PFSK-1 (cell line): ENCODE results near the gene CCSER1. TPM values are rescaled to one million over a fixed set of nuclear protein-coding genes. Genes with fewer than 3 reads are reported as not detected.

ENCODE experiments used
- FOXP2 ChIP-seq: optimal IDR thresholded peaks from 2 replicates; pipeline ENCODE3; 2011; ENCODE audit warnings: borderline replicate concordance, control low read depth, inconsistent platforms; ENCODE audit not compliant: insufficient read depth; ENCODE audit errors: extremely low read length, extremely low read depth
- POLR2AphosphoS5 ChIP-seq: IDR thresholded peaks from 2 replicates; pipeline ENCODE4 v1.6.1; 2012; ENCODE audit warnings: low read depth, mild to moderate bottlenecking, control low read depth, low read length, moderate library complexity
- SIN3A ChIP-seq: IDR thresholded peaks from 2 replicates; pipeline ENCODE4 v1.6.1; 2012; ENCODE audit warnings: mild to moderate bottlenecking, low read length, moderate library complexity, borderline replicate concordance; ENCODE audit not compliant: insufficient read depth
- TAF1 ChIP-seq: IDR thresholded peaks from 2 replicates; pipeline ENCODE4 v1.6.1; 2012; ENCODE audit warnings: low read length, control low read depth, borderline replicate concordance; ENCODE audit not compliant: insufficient read depth
- polyA plus RNA-seq: library from polyadenylated mRNA; unstranded; fragments of >200 nt; gene quantifications from one replicate; pipeline ENCODE4 v1.2.1, GENCODE V29; 2012; ENCODE audit warnings: low read depth, missing spikeins; ENCODE audit not compliant: insufficient read length
- TF ChIP-seq, protein P1 (sequence below), 2 experiments: IDR thresholded peaks; 2 replicates each; pipeline versions ENCODE4 v1.6.1 to v1.8.0; 2011 to 2012; ENCODE audit warnings: low read depth in 2 of 2, low read length in 2 of 2, control low read depth in 1 of 2, inconsistent platforms in 1 of 2, mild to moderate bottlenecking in 1 of 2, moderate library complexity in 1 of 2; ENCODE audit not compliant: insufficient read depth in 1 of 2

CCSER1 gene
- 4.1 TPM for polyA plus RNA-seq

DNA sequence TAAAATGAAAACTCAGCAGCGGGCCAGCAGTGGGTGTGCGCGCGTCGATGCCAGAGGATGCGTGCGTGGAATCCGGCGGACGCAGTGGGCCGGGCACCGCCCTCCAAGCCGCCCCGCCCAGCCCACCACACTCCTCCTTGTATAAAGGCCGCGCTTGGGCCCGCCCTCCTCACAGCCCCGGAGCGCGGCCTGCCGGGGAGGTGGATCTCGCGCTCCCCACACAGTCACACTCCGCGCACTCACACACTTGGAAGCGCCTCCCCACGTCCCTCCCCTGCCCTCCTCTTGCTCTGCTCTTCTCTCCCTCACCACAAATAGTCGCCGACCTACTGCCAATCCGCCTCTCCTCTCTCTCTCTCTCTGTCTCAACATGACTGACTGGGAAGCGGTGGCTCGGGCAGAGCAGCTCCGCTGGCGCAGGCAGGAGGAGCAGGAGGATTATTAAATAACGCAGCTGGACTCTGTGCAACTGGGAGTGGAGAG, at the start of gene CCSER1:
TSS of gene CCSER1 (plus strand) at position 172 of the 483 bp plus-strand sequence.
- TF ChIP-seq TAF1 (peak; percentile 59), POLR2AphosphoS5 (peak; percentile 97), SIN3A (0 out of 2 replicates have a peak, but pooled peaks have one; percentile 11), FOXP2 (peak; percentile 86)
- TF ChIP-seq, protein P1, sequence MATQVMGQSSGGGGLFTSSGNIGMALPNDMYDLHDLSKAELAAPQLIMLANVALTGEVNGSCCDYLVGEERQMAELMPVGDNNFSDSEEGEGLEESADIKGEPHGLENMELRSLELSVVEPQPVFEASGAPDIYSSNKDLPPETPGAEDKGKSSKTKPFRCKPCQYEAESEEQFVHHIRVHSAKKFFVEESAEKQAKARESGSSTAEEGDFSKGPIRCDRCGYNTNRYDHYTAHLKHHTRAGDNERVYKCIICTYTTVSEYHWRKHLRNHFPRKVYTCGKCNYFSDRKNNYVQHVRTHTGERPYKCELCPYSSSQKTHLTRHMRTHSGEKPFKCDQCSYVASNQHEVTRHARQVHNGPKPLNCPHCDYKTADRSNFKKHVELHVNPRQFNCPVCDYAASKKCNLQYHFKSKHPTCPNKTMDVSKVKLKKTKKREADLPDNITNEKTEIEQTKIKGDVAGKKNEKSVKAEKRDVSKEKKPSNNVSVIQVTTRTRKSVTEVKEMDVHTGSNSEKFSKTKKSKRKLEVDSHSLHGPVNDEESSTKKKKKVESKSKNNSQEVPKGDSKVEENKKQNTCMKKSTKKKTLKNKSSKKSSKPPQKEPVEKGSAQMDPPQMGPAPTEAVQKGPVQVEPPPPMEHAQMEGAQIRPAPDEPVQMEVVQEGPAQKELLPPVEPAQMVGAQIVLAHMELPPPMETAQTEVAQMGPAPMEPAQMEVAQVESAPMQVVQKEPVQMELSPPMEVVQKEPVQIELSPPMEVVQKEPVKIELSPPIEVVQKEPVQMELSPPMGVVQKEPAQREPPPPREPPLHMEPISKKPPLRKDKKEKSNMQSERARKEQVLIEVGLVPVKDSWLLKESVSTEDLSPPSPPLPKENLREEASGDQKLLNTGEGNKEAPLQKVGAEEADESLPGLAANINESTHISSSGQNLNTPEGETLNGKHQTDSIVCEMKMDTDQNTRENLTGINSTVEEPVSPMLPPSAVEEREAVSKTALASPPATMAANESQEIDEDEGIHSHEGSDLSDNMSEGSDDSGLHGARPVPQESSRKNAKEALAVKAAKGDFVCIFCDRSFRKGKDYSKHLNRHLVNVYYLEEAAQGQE (IDR thresholded peaks at IDR 0.05; ENCODE audit: insufficient read depth in 1 of 2, low read depth in 2 of 2, low read length in 2 of 2): no peak

DNA sequence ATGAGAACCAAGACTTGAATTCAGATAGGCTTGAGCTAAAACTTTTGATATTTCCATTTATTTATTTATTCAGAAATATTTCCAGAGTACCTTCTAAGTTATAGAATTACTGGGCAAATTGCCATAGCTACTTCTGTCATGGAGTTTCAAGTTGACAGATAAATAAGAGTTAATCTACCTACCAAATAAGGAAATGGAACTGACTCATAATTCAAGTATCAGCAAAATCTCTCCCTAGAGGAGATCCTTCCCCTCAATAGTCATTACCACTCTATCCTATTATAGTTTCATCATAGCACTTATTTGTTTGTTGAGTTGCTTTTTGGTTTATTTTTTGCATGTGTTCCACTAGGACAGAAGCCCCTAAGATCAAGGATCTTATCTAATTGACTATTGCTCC, 48.8 kb upstream of the CCSER1 start:
- TF ChIP-seq, protein P1 (IDR thresholded peaks at IDR 0.05; ENCODE audit: insufficient read depth in 1 of 2, low read depth in 2 of 2, low read length in 2 of 2): no peak
- no peak for TF ChIP-seq FOXP2
- no peak for TF ChIP-seq TAF1
- no peak for TF ChIP-seq POLR2AphosphoS5

DNA sequence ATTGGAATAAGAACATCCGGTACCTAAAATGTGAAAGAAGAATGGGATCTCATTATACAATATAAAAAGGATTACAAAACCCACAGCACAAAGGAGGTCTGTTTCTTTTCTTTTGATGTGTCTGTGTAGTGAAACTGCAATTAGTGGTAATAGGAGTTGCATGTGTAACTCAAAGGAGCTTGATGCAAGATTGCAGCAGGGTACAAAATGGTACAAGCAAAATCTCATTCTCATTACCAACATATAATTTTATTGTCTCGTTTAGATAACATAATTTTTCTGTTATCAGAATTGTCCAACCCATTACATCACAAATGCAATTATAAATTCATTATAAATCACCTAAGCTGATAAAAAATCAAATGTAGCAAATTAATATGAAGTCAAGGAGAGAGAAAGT, 47.1 kb upstream of the CCSER1 start:
- TF ChIP-seq, protein P1 (IDR thresholded peaks at IDR 0.05; ENCODE audit: insufficient read depth in 1 of 2, low read depth in 2 of 2, low read length in 2 of 2): no peak
- TF ChIP-seq TAF1: no peak
- no peak for TF ChIP-seq FOXP2
- TF ChIP-seq POLR2AphosphoS5: no peak
- TF ChIP-seq SIN3A: no peak

DNA sequence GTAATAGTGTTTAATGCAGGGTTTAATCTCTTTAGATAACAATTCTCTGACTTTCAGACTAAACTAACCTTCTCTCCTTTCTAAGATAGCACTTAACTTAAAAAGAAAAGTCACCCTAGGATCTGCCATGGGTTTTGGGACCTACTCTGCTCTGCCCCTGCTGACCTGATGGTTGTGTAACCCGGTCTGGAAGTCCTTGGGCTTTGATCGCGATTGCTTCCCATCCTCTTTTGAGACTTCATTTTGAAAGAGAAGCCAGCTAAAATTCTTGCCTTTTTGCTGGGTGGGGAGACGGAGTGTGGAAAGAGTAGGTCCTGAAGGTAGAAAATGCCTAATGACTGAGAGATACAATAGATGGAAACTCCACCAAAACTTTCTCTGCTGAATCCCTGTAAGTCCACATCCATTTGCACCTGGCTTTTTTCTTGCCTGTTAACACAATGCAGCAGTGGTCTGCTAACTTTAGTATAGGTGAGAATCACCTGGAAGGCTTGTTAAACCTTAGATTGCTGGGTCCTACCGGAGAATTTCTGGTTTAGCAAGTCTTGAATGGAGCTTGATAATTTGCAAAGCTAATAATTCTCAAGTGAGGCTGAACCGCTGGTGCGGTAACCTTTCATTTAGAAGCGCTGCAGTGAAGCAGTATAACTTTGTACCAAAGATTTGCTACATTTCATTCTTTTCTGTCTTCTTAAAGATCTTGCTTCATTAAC, 45.6 kb upstream of the CCSER1 start:
- TF ChIP-seq SIN3A (no peak), FOXP2 (no peak), TAF1 (no peak), POLR2AphosphoS5 (no peak)
- TF ChIP-seq, protein P1 (IDR thresholded peaks at IDR 0.05; ENCODE audit: insufficient read depth in 1 of 2, low read depth in 2 of 2, low read length in 2 of 2): no peak
